Skeletal muscle cell (primary cell): ENCODE results near the gene RFX1.

Source experiments
- DNase-seq: peaks from one replicate; pipeline ENCODE4 v3.0.0-alpha.2; 2010; ENCODE audit warnings: low read depth
- H3K4me3 ChIP-seq: 2 replicates; pipeline ENCODE4 v1.5.1; 2011; ENCODE audit warnings: low read depth, mild to moderate bottlenecking, control low read depth, low read length, moderate library complexity

Gene RFX1

DNA sequence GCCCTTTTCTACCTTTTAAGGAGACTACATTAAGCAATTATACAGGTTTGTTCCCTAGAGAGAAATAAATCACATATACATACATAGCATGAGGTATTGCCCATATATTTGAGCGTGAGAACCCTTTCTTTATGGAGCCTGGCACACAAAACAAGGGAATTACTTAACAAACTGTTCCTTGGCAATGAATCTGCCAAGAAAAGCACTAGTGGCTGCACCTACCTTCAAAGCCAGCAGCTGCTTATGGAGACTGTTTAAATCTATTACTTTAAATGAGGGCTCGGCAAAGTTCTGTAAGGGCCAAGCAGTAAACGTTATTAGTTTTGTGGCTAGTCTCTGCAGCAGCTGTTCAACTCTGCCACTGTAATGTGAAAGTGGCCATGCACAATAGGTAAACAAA, 7.0 kb downstream of the RFX1 start:
- no peak for DNase-seq
- no peak overlapping the region for H3K4me3 ChIP-seq

DNA sequence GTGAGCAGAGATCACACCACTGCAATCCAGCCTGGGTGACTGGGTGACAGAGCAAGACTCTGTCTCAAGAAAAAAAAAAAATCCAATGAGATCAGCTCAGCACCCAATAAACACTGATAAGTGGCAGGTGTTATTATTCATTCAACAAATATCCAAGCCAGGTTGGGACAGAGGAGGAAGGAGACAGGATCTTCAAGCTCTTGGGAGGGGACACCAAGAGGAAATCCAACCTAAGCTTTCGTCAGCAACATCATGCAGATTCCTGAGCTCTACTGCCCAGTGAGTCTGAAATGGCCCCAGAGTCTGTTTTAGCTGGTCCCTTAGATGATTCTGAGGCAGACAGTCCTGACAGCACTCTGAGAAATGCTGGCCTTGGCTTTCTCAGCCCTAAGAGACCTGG, 7.7 kb downstream of the RFX1 start:
- H3K4me3 ChIP-seq = no peak overlapping the region

DNA sequence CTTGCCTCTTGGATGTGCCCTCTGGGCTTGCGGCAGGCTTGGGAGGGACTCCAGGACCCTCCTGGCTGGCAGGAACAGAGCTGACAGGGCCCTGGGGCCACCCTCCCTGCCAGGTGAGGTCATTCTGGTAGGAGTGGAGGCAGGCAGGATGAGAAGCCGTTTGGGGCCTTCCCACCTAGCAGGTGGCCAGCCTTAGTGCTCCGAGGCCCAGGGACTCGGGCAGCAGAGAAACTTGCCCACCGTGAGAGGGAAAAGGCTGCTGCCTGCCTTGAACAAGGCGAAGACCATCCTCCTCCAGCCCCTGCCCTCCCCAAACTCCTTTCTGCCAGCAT, 8.5 kb downstream of the RFX1 start:
- no peak for DNase-seq

More for the DNA sequence above, 7.7 kb downstream of the RFX1 start:
- DNase-seq = no peak

DNA sequence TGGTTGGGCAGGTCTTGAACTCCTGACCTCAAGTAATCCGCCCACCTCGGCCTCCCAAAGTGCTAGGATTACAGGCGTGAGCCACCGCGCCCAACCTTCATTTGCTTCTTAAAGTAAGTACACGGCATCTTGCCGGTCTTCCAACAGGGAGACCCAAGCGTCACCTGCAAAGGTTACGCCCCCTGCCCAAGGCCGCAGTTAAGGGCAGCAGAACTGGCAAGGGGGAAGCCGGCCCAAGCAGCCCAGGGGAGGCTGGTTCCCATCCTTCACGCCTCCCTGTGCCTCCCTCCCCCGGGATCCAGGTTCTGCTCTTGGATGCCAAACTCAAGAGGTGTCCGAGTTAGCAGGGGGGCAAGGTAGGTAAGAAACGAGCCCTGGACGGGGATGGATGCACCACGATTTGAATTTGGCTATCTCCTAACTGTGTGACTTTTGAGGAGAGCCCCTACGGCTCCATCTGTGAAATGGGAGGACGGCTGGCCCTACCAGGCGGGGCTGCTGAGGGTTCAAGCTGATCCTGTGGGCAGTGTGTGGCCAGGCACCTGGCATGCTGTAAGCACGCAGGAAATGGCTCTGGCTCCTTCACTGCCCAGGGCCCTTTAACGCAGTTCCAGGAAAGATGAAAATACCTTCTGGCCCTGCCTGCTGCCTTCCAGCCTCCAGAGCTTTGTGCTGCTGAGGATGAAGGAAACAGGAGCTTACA, 9.0 kb downstream of the RFX1 start:
- DNase-seq = no peak
- no peak overlapping the region for H3K4me3 ChIP-seq

More for the DNA sequence above, 8.5 kb downstream of the RFX1 start:
- H3K4me3 ChIP-seq = no peak overlapping the region

DNA sequence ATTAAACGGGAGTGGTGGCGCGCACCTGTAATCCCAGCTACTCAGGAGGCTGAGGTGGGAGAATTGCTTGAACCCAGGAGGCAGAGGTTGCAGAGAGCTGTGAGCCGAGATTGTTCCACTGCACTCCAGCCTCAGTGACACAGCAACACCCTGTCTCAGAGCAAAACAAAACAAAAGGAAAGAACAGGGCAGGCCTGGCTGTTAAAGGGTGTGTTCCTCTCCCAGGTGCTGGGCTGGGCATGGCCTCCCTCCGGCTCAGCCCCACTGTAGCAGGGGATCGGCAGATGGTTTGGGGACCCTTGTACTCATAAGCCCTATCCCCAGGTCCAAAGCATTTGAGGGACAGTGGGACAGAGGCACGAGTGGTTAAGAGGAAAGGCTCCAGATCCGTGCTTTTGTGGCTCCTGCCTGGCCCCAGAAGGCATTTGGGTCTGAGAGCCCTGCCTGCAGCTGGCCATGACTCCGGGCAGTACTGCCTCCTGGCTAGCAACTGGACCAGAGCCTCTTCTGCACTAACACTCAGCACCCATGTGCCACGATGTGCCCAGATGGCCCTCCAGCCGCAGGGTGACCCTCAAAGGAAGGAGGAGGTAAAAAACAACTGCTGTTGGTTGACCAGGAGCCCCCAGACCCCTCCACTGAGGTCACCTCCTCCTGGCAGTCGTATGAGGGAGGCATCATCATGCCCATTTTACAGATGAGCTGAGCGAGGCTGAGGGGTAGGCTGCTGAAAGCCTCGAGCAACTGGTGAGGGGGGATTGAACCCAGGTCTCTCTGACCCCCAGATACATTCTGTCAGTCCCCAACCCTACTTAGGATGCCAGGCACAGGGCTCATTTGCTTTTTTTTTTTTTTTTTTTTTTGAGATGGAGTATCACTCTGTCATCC, 10.0 kb downstream of the RFX1 start:
- H3K4me3 ChIP-seq = no peak overlapping the region
- no peak for DNase-seq

DNA sequence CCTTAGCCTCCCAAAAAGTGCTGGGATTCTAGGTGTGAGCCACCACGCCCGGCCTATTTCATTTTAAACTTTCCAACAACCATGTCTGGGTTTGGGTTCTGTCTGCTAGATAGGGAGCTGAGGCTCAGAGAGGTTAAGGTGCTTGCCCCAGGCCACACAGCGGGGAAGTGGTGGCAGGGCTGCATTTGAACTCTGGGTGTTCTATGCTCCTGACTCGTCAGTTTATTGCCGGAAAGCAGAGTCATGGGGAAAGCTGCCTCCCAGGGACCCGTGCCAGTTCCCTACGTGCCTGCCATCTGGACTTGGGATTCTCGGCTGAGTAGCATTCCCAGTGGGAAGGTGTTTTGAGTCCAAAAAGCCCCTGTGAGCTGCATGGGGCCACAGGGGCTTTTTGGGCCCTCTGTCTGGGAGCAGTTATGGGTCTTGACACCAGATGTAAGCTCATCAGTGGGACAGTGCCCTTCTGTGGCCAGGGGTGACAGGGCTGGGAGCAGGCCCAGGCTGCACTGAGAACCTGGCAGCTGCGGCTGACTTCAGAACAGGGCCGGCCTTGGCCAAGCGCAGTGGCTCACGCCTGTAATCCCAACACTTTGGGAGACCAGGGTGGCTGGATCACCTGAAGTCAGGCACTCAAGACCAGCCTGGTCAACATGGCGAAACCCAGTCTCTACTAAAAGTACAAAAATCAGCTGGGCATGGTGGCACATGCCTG, 10.9 kb downstream of the RFX1 start:
- no peak overlapping the region for H3K4me3 ChIP-seq
- no peak for DNase-seq

DNA sequence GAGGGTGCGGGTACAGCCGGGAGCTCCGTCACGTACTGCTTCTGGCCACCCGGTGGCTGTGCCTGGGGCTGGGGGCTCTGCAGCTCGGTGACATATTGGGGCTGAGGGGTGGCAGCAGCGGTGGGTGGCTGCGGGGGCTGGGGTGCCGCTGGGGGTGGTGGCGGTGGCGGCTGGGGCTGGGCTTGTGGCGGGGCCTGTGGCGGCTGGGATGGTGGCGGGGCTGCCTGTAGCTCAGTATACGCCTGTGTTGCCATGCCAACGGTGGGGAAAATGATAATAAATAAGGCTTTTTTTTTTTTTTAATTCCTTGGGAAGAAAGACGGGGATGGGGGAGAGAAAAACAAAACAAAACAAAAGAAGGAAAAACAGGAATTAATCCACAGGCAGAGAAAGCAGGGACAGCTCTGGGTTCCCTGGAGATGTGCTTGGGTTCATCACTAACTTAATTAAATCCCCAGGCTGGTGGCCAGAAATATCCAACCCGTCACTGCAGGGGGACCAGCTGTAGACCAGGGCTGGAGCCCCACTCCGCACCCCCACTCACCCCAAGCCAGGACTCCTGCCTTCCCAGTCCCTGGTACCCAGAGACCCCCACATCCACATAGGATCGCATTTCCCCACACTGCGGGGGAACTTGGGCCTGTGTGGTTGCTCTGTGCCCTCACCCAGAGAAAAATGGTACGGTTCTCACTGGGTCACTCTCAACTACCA, 12.4 kb downstream of the RFX1 start:
- H3K4me3 ChIP-seq = no peak overlapping the region
- DNase-seq = no peak

DNA sequence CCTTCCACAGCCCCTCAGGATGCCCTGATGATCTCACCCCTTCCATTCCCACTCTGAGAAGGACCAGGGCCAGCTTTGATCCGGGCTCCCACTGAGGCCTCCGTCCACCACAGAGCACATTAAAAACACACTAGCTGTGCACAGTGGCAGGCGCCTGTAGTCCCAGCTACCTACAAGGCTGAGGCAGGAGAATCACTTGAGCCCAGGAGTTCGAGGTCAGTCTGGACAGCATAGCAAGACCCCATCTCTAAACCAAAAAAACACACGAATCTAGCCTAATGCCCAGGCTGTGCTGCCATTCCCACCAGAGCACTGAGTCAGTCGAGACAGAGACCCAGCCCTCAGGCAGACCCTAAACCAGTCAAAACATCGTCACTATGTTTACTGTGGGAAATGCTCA, 14.1 kb downstream of the RFX1 start:
- H3K4me3 ChIP-seq = no peak overlapping the region
- DNase-seq = no peak

DNA sequence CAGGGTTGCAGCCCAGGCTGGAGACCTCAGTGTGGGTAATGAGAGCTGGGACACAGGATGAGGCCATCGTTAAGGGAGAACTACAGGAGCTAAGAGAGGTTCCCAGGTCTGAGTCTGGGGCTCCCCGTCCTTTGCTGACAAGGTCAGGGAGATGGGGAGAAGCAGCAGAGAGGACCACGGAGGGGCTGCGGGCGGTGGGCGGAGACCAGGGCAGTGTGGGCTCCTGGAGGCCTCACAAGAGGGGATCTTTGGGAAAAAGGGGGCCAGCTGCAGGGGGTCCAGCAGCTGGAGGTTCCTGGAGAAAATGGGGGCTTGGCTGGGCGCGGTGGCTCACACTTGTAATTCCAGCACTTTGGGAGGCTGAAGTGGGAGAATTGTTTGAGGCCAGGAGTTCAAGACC, 16.0 kb downstream of the RFX1 start:
- no peak overlapping the region for H3K4me3 ChIP-seq
- no peak for DNase-seq

DNA sequence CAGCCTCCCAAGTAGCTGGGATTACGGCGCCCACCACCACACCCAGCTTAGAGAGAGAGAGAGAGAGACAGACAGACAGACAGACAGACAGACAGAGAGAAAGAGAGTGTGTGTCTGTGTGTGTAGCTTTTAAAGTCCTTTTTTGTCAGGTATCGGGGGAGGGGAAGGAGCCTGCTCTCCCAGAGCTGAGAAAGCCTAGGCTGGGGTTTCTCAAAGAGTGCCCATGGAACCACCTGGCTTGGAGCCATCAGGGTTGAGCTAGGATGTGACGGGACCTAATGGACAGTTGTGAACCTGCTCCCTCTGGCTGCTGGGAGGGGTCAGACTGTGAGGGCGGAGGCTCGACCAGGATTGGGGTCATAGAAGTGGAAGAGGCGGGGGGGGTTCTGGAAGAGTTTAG, 16.6 kb downstream of the RFX1 start:
- no peak for DNase-seq

DNA sequence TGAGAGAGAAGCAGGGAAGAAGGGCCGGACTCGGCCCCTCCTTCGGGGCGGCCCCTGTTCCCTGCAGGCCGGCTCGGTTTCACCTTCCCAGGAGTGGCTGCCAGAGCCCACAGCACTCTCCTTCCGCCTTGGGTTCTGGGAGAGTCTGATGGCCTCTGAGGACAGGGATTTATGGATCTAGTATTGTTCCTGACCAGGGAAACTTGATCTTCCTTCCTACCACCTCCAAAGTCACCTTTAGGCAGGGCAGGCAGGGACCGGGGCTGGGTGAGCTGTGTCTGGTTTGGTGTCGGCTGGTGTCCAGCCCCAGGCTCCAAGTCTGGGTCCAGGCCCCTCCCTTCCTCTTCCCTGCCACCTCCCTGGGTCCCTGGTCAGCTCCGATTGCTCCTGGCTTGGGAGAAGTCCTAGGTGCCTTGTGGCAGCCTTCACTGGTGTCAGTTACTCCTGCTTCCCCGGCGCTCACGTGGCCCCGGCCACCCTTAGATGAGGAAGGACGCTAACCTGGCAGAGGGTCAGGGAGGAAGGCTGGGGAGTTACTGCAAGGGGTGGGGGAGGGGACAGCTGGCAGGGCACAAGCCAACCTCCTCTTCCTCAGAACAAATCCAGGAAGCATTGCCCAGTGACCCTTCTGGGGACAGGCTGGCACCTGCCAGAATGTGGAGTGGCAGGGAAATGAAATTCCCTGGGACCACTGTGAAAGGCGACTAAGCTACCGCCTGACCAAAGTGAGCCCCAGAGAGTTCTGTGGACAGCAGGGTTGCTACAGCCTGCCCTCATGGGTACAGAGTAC, 18.8 kb downstream of the RFX1 start:
- no peak for DNase-seq
- H3K4me3 ChIP-seq = no peak overlapping the region

More for the DNA sequence above, 16.6 kb downstream of the RFX1 start:
- no peak overlapping the region for H3K4me3 ChIP-seq

DNA sequence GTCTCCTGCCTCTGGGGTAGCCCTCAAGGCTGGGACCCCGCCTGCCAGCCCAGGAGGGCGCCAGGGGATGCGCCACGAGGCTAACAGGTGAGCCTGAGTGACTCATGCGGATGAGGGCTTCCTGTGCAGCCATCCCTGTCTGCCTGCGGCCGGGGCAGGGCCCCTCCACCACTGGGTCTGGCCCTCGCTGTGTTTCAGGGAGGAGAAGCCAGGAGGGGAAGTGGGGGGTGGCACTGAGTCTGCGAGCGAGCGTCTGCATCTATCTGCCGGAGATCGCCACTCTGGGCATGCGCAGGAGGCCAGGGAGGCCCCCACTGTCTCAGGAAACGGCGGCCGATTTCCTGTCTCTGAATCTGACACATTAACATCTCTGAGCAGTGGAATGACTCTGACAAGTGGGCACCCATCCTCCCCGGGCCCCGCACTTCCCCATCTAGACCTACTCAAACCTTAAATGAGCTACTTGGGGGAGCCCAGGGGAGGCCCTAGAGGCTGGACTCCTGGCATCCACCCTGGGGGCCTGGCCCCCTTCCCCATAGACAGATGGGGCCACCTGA, 19.7 kb downstream of the RFX1 start:
- no peak for DNase-seq
- H3K4me3 ChIP-seq = no peak overlapping the region

DNA sequence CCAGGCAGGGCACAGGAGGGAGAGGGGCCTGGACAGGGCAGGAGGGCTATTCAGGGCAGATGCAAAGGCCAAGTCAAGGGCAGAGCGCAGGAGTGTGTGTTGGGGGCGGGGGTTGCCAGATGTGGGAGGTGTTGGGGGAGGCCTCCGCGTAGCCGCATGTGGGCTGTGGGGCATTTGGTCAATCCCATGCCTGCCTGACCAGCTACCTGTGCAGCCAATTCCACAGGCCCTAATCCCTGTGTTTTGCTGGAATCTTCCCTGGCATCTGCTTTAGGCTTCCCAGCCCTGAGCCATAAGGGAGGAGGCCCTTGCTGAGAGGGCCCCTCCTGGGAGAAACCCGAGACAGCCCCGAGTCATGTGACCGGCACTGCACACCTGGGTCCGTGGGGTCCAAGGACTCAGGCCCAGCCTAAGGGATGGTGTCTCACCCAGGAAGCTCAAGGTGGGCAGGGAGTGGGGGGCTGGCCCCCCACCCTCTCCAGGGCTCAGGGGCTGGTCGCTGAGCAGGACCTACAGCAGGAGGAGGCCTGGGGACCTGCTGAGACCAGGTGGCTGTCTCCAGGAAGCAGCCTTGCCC, 20.3 kb downstream of the RFX1 start:
- H3K4me3 ChIP-seq = no peak overlapping the region
- DNase-seq = no peak

DNA sequence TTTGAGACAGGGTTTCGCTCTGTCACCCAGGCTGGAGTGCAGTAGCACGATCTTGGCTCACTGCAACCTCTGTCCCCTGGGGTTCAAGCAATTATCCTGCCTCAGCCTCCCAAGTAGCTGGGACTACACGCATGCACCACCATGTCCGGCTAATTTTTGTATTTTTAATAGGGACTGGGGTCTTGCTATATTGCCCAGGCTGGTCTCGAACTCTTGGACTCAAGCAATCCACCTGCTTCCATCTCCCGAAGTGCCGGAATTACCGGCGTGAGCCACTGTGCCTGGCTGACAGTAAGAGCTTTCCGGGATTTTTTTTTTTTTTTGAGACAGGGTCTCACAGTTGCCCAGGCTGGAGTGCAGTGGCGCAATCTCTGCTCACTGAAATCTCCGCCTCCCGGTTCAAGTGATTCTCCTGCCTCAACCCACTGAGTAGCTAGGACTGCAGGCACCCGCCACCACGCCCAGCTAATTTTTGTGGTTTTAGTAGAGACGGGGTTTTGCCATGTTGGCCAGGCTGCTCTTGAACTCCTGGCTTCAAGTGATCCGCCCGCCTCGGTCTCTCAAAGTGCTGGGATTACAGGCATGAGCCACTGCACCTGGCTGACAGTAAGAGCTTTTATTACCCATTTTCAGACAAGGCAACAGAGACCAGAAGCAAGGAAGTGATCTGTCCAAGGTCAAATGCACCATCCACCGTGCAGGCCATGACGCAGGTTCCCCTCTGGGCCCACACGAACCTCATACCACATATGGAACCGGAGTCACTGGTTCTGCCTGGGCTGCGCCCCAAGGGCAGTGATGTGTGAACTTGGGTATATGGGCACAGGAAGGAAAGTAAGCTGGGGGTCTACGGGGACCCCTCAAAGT, 21.0 kb downstream of the RFX1 start:
- DNase-seq = no peak
- H3K4me3 ChIP-seq = no peak overlapping the region

DNA sequence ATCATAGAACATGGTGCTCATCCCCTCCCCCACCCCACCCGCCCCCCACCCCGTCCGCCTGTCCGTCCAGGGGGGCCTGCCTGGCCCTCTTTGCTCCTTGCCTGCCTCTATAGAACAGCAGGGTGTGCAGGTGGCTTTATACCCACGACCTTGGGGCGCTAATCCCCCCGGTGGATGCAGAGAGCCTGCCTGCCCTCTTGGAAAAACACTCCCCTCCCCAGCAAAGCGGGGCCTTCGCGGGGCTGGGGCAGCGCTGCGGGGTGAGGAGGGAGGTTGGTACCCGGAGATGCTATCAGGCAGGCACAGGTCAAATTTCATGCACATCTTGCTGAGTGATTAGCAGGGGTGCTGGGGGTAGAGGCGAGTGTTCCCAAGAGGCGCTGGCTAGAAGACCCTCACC, 21.9 kb downstream of the RFX1 start:
- DNase-seq = no peak
- H3K4me3 ChIP-seq = no peak overlapping the region

DNA sequence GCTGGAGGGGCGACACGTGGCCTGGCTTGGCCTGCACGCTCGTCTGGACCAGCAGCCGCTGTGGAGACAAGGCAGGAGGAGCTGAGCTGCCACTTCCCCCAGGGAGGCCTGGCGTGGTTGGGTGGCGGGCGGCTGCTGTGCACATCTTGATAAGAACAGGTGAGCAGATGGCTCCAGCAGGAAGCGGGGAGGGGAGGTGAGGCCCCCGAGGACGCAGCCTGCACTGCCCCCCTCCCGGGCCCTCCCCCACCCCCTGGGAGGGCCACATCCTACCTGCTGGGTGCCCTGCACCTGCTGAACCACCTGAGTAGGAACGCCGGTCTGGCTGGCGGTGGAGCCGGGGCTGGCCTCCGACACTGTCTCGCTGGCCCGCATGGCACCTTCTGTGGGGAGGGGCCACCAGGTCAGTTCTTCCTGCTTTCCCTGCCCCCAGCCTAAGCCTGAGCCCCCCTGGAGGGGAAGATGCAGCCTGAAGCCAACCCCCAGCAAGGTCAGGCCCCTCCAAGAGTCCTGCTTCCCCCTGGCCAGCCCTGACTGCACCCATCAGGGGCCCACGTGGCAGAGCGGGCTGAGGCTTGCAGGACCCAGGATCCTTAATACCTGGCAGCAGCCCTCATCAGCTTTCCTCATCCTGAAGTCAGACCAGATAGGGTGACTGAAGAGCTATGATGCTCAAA, 22.8 kb downstream of the RFX1 start:
- H3K4me3 ChIP-seq = no peak overlapping the region
- no peak for DNase-seq

DNA sequence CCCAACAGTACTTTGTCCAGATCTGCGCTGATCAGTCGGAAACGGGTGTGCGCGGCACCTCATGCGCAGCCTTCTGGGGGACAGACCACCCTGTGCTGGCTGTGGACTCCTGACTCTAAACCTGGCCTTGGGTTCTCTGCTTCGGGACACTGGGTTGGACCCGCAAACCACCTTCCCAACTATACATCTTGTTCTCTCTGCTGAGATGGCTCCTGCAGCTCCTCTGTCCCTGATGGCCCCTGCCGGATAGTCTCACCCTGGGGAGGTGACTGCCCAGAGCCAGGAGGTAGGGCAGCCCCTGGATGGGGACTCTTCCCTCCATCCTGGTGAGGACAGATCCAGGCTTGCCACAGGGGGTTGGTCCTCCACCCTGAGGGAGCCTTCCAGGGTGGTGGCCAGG, 23.3 kb downstream of the RFX1 start:
- DNase-seq = no peak
- H3K4me3 ChIP-seq = no peak overlapping the region
